HG03354 (cell line): Measurements from ENCODE around the gene ABLIM1.
"Not testable (repeated sequence)": the region's sequence is repeated elsewhere in the genome, so short reads cannot be mapped to it uniquely, and the experiment has no call there.

ENCODE experiments used
- ATAC-seq: cut with Tn5 transposase; IDR thresholded peaks from one replicate; pipeline ENCODE4 v1.9.1; 2021; ENCODE audit warnings: mild to moderate bottlenecking; ENCODE audit not compliant: unreplicated experiment, poor library complexity, severe bottlenecking

The ABLIM1 gene

DNA sequence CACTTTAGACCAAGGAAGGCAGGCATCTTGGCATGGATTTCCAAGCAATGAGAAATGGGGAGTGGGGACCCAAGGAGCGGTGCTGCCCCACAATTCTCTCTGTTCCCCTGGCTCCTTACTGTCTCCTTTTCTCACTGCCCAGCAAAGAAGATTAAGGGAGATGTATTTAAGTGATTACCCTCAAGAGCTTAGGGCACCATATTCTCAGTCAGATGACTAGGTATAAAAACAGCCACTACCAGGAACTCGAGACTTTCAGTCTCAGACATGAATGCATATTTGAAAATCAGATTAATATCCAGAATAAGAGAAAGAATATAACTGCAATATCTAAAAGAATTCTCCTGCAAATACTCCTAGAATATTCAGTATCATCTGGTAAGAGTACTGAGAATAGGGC lies at the start of gene ABLIM1:
TSS of gene ABLIM1 (minus strand) at position 101 of the 400 bp plus-strand sequence. CDS start at position 26, 75 bp downstream.
- ATAC-seq = no peak

DNA sequence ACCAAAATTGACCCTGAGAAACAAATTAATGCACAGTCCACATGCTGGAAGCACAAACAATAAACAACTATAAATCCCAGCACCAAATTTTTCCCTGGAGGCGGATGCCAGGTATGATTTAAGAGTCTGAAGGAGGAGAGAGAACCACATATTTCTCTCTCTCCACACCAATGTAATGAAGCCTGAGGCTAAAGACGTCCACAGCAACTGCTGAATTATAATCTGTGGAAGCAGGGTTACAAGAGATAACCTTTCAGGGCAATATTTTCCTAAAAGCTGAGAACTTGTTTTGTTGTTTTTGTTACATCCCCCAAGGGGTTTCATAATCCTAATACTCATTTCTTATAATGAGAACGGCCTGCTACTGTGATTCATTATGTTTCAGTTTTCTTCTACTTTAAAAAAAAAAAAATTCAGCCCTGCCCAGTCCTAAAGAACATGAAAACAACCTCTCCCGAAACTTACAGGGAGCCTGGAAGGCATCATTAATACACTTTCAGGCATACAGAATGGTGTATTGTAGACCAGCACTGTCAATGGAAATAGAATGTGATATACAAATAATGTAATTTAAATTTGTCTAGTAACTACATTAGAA lies 48.5 kb upstream of the ABLIM1 start:
- ATAC-seq = no peak

DNA sequence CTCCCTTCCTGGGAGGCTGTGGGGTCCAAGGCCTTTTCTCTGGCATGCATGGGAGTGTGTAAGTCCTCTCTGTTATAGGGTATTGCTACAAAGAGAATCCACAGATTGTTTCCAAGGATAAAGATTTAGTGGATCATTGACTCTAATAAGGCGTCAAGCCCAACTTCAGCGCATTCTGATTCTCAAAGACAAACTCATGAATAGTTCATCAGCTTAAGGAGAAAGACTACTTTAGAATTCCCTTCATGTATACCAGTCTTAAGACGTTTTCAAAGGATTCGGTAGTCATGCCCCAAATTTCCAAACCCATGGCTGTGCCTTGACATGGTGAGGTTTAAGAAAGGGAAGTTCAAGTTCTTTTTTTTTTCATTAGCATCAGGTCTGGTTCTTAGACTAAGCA lies 46.6 kb upstream of the ABLIM1 start:
- ATAC-seq = no peak

DNA sequence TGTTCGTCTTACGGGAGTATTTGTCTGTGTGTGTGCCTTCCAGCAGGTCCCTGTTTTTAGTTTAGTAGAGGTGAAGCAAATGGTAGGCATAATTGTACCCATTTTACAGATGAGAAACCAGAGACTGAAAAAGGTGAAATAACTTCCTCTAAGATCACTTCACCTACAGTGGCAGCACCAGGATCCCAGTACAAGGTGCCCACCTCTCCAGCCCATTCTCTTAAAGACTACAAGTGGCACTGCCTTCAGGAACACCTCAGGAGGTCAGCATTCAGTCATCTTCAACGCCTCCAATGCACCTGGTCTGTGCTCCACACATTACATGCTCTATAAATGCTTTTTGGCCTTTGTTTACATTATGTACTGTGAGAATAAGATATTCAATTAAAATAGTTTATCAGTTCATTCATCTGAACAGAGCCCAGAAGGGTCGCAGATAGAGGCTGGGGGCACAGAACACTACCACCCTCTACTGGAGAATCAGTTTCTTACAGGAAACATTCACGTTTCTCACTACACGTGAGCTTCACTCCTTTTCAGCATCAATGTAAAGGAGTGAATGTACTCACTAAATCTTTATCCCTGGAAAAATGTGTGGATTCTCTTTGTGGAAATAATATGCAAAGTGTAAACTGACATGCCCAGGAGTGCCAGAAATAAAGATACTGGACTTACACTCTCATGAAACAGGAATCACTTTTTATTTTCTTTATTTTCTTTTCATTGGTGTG lies 45.5 kb upstream of the ABLIM1 start:
- no peak for ATAC-seq

DNA sequence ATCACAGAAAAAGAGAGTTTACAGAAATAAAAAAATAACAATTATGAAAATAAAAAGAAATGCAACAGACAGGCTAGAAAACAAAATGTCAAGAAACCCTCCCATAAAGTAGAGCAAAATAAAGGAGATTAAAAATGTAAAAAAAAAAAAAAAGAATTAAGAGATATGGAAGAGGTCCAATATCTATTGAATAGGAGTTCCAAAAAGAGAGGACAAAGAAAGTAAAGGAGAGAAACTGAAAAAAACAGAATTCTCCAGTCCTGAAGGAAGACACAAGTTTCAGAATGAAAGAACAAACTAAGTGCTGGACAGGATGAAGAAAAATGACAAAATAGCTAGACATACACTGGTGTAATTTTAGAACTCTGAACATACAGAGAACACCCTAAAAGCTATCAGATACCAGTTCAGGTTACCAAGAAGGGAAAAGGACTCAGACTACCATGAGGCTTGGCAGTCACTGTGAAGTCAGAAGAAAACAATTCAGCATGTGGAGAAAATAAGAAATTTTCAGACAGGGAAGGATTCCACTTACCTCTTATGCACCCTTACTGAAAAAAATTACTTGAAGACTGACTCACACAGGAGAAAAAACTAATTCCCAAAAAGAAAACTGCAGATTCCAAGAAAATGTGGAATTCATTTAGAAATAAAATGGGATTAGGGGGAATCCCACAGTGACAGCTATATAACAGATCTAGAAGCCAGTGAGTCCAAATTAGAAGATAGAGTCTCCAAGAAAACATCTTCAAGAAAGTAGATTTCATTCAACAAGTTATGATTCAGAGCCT lies 40.4 kb upstream of the ABLIM1 start:
- ATAC-seq = no peak

DNA sequence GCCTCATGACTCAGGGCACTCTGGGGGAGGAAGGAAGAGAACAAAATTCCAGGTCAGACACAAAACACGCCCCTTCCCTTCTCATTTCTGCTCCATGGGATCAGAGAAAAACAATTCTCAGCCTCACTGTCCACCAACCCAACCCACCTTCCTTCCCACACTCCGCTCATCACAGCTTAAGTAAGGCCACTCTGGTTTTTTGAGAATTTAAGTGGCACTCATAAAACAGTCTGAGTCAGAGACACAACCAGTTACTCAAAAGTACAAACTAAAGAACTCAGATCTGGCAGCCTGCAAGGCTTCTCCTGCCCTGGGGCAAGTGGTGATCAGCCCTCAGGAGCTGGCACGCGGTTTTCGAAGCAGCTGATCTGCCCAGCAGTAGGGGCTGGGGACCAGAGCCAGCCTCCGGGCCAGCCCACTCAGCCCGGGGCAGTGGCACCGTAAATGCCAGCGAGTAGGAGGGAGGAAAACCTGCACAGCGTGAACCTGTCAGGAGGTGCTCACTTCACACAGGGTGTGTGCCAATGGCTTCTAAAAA lies 39.1 kb upstream of the ABLIM1 start:
- no peak for ATAC-seq

DNA sequence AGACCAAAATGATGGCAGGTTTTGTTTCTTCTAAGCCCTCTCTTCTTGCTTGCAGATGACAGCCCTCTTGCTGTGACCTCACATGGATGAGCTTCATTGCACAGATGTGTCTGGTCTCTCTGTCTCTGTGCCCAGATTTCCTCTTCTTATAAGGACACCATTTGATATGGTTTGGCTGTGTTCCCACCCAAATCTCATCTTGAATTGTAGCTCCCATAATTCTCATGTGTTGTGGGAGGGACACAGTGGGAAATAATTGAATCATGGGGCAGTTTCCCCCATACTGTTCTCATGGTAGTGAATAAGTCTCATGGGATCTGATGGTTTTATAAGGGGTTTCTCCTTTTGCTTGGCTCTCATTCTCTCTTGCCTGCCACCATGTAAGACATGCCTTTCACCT lies 38.2 kb upstream of the ABLIM1 start:
- not testable (repeated sequence) for ATAC-seq

DNA sequence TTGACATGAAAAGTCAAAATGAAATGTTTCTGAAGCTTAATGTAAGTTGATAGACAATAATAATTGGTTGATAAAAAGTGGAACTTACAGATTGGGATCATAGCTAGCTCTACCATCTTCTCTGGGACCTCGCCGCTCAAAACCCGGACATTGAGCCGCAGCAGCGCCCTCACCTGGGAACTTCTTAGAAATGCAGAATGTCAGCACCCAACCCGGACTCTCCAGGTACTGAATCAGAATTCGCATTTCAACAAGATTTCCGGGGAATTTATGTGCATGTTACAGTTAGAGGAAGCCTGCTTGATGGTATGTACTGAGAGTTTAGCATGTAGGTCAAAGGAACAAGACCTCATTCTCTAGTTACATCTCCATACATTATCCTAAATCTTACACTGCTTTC lies 36.7 kb upstream of the ABLIM1 start:
- ATAC-seq = no peak

DNA sequence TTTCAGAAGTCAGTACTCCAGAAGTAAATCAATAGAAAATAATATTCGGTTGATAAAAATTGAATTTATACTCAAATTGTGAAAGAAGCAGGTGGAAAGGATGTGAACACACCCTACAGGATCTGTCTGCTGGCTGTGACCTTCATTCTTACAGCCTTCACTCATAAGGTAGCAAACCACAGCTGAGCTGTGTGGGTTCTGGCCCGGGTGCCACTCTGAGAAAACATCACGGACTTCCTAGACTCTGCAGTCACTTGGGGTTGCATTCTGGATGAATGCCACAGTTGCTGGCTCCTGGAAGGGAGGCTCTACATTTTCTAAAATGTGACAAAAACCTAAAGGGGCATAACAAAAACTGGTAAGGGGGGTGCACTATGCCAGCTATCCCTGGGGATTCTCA lies 36.0 kb upstream of the ABLIM1 start:
- no peak for ATAC-seq

DNA sequence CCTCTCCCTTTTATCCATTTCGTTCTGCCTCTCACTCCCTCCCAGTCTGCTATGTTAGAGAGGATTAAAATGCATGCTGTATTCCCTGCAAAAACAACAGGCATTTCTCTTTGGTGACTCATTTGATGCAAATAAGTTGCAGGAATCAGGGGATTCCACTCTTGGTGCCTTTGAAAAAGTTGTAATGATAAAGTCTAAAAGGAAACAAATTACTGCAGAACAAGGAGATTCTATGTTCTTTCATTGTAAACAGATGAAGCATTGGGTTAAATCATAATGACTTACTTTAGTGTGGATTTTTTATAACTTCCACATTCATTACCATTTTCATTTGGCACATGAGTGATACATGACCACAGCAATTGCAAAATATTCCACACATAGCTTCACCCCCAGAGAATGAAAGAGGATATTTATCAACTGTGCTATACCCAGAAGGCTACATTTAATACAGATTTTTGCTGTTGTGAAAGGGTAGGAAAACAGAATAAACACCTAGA lies 33.4 kb upstream of the ABLIM1 start:
- ATAC-seq = no peak

DNA sequence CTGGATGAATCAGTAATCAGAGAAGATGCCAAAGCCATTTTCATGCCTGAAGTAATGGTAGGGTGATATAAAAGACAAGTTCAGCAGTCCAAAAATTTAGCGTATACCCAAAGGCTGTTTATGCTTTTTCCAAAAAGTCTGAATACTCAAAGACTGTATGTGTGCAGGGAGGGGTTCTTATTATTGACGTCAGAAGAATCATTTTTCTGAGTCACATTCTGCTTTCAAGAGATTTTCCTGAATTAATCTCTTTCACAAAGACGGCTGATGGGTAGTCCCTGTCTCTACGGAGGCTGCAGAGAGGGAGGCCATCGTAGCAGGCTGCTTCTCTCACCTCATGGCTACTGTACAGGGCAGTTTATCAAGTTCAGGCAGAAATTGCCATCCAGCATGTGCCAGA lies 30.7 kb upstream of the ABLIM1 start:
- no peak for ATAC-seq

DNA sequence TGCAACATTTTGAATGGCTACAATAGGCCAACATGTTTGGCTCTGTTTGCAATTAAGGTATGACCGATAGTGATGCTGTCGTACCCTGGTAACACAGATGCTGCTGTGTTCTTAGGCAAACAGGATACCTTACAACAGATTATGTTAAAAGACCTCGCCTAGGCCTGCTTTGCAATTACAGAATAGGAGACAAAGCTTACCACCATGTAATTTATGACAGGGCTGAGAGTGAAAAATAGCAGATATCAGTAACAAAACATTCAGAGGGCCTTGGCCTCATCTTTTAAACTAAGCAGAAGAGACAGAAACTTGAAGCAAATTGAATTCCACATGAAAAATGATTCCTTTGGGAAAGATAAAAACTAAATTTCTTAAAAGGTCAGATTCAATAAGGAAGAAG lies 29.4 kb upstream of the ABLIM1 start:
- ATAC-seq = no peak

DNA sequence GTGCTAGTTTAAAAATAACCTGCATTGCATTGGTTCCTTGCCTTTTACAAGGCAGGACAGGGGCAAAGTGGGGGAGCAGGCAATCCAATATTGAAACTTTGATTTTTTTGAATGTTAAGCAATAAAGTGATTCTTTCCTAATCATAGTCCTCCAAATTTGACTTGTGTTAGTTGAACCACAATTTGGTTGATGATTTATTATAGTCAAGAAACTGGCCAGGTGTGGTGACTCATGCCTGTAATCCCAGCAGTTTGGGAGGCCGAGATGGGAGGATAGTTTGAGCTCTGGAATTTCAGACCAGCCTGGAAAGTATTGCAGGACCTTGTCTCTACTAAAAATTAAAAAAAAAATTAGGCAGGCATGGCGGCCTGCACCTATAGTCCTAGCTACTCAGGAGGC lies 27.9 kb upstream of the ABLIM1 start:
- no peak for ATAC-seq

DNA sequence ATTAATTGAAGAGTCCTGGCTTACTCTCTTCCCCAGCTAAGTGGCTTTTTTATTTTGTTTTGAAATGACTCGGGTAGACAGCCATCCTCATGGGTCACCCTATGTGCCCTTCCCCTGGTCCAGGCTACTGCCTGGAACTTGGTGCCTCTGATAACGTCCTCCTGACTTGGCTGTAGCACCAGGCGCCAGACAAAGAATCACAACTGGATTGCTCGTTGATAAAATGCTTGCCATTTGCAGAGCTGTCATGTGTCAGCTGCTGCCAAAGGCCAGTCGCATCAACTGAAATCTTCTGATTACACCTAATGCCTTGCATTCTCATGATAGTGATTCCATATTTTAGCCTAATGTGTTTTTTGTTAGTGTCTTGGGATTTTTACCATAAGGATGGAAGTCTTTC lies 27.4 kb upstream of the ABLIM1 start:
- no peak for ATAC-seq

DNA sequence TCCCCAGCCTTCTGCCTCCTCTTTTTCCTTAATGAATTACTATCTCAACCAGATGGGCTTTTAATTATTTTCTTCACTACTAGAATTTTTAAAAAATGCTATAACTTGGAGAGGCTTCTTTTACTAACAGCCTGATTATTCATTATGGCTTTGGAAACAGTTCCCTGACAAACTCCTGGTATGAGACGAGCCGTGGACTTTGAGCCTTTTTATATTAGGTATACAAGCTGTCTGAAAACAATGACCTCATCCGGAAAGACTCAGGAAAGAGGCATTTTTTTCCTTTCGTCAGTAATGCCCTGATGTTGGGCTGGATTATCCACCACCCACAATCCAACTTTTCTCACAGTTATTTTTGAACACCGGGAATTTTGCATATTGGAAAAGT lies 26.7 kb upstream of the ABLIM1 start:
- no peak for ATAC-seq

DNA sequence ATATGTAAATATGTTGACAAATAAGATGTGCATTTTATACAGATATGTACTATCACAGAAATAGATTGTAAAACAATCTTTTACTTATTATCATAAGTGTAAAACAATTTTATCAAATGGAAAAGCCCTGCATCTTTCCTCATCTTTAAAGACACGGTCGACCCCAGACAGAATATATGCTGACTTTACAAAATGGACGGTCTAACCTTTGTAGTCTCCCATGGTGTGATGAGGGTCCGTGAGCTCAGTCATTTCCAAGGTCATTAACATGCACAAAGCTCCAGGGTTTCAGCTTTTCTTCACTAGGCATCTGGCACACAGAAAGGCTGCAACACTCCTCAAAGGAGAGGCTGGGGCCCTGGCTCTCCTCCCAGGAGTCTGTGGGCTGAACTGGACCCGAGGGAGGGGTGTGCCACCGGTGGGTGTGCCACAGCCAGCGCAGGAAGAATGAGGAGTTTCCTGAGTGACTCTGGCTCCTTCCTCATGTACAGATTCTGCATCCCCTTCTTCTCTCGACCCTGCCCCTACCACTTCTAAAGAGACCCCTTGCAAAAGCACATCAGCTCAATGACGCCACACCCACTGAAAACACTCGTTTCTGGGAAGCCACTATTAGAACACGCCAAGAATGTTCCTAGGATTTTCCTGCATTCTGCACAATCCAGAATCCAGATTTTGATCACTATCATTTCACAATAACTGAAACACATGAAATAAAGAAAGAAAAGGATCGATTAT lies 26.2 kb upstream of the ABLIM1 start:
- ATAC-seq = no peak

DNA sequence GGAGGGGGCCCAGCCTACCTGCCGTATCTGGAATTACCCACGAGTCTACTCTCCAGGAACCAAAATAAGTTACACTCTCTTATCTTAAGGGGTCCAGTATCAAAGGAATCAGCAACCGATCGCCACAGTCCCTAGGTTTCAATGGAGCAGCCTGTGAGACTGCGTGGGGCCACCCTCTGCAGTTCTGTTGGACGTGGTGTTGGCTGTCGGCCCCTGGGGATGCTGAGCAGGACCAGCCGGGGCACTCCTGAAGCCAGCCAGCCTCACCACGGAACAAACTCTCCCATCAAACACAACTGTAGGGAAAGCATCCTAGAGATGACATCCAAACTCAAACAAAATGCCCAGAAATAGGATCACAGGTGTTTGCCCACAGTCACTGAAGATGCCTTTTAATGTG lies 25.5 kb upstream of the ABLIM1 start:
- ATAC-seq = no peak

DNA sequence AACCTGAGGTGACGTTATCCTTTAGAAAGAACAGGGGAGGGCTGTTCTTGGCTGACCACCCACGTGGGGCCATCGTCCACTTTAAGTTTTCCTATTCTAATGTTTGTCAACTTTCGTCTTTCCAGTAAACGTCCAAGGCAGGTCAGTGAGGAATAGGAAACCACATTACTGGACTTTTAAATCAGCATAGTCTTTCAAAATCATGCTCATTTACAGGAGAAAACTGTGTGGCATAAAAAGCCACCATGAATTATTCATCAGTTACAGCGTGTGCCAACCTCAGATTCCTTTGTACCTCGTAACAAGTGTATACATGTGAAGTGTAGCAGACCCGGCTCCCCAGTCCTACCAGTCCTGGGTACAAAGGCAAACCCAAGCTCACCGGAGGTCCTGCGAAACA lies 25.1 kb upstream of the ABLIM1 start:
- ATAC-seq = no peak

DNA sequence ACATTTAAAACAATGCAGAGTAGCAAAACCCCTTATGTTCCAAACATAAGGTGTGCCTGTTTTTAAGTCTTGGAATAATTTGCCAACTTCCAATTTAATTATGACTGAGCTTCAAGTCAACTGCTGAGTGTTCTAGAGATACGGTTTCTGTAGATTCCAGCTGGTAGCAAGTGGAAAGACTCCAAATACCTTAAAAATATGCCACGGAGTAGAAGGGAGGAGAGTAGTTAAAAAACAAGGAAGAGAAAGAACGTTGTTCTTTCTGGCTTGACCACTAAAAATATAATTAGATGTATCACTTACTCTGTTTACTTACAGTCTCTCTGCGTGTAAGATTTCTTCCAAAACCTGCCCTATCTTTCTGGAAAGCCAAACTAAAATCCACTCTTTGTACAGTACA lies 24.5 kb upstream of the ABLIM1 start:
- no peak for ATAC-seq

DNA sequence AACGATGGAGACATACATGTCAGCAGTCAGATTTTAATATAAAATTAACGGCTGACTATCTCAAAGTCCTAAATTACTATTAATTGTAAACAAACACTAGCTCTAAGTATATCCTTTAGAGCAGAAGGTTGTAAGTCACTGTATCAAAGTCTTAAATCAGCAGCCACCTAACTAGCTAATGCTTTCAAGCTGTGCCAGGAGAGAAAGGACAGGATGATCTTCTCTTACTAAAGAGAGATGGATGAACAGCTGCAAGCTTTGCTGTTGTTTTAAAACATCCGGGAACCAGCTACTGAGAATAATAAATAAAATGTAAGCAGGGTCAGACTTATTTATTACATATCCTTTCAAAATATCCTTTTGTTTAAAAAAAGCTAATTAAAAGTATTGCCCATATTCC lies 24.0 kb upstream of the ABLIM1 start:
- no peak for ATAC-seq
